Measurements from ENCODE around the gene LAMA3.
"Not testable (repeated sequence)": the region's sequence is repeated elsewhere in the genome, so short reads cannot be mapped to it uniquely, and the experiment has no call there.

The LAMA3 gene

DNA sequence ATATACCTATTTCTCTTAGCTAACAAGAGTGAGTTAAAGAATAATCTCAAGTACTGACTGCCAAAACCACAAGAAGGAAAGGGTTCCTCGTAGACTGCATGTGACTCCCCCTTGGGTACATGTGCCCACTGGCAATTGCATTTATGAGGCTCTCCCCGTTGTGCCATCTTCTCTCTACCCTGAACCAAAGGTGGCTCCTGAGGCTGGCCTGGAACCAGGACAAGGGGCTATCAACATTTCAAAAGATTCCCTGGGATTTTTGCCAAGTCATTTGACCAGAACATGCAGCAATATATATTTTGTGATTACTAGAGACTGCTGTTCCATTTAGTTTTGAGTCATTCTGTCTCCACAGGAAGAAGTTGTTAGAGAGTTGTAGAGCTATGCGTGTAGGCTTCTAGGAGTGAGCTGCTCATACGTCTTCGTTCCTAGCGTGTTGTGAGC, 45.8 kb downstream of the LAMA3 start:
- H3K4me3 ChIP-seq (ENCODE audit: low read depth, low read length): no peak overlapping the region
- no peak for DNase-seq (ENCODE audit: low read depth)
- TF ChIP-seq, protein P1, sequence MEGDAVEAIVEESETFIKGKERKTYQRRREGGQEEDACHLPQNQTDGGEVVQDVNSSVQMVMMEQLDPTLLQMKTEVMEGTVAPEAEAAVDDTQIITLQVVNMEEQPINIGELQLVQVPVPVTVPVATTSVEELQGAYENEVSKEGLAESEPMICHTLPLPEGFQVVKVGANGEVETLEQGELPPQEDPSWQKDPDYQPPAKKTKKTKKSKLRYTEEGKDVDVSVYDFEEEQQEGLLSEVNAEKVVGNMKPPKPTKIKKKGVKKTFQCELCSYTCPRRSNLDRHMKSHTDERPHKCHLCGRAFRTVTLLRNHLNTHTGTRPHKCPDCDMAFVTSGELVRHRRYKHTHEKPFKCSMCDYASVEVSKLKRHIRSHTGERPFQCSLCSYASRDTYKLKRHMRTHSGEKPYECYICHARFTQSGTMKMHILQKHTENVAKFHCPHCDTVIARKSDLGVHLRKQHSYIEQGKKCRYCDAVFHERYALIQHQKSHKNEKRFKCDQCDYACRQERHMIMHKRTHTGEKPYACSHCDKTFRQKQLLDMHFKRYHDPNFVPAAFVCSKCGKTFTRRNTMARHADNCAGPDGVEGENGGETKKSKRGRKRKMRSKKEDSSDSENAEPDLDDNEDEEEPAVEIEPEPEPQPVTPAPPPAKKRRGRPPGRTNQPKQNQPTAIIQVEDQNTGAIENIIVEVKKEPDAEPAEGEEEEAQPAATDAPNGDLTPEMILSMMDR (IDR thresholded peaks at IDR 0.05; ENCODE audit: control insufficient read depth, extremely low read depth, insufficient read depth): no peak

- DNase-seq (ENCODE audit: low read depth): no peak
- TF ChIP-seq, protein P1 (IDR thresholded peaks at IDR 0.05; ENCODE audit: control insufficient read depth, extremely low read depth, insufficient read depth): no peak
- H3K4me3 ChIP-seq (ENCODE audit: low read depth, low read length): no peak overlapping the region
These were observed 48.3 kb downstream of the LAMA3 start for GRCh38 chr18:23737578-23737977.

DNA sequence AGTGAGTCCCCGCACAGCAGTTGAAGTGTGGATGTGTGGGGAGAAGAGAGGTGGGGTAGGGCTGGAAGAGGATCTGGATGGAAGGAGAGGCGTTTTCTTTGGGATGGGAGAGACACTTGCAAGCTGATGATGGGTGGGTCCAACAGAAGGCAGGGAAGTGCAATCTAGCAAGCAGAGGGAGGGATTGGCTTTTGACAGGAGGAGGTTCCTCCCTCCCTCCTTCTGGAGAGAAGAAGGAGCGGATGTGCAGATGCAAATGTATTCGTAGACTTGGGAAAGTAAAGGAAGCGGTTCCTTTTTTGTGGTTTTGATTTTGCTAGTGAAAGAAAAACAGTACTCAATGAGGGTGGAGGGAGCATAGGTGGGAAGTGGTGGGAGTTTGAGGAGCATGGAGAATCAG, 48.9 kb downstream of the LAMA3 start:
- TF ChIP-seq, protein P1 (IDR thresholded peaks at IDR 0.05; ENCODE audit: control insufficient read depth, extremely low read depth, insufficient read depth): no peak
- H3K4me3 ChIP-seq (ENCODE audit: low read depth, low read length): no peak overlapping the region
- no peak for DNase-seq (ENCODE audit: low read depth)

DNA sequence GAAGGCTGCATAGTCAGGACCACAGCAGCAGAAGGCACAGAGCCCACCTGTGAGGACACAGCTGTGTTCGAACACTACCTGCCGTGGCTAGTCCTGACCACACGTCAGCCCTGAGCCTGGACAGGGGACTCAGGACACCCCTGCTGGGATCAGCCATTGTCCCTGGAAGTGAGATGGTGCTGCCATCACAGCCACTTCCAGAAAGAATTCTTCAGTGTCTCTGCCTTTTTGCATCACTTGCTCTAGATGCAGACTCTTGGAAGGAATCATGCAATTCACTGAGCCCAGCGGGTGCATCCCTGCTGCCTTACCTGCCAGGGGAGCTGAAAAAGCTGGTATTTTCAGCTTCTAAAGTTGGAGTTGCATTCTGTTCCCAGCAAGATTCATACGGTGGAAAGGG, 49.3 kb downstream of the LAMA3 start:
- TF ChIP-seq, protein P1 (IDR thresholded peaks at IDR 0.05; ENCODE audit: control insufficient read depth, extremely low read depth, insufficient read depth): no peak
- H3K4me3 ChIP-seq (ENCODE audit: low read depth, low read length): no peak overlapping the region

DNA sequence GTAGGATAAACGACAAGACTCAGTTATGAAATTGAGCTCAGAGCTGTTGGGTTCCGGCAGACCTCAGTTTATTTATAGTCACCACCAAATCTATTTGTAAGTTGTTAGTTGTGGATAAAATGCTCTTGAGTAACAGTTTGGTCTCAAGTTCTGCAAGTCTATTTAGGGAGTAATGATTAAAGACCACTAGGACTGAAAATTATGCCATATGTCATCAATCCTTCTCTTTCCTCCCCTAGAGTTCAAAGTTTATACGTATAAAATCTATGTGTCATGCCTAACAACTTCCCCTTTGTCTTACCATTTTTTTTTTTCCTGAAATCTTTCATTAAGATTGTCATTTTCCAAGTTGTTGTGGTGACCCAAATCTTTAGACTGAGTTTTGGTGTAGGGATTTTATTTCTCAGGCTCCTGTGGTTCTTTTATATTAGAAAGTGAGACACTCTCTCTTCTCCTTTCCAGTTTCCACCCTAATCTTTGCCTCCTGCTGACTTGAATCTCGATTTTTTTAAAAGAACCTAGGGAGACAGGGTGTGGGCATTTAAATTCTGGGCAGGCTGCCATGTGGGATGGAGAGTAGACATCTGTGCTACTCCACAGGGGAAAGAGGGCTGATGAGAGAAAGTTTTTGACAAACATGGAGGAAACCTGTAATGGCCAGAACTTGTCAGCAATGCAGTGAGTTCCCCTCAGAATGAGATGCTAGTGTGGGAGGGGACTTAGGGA, 51.0 kb downstream of the LAMA3 start:
- no peak for DNase-seq (ENCODE audit: low read depth)
- no peak overlapping the region for H3K4me3 ChIP-seq (ENCODE audit: low read depth, low read length)
- TF ChIP-seq, protein P1 (IDR thresholded peaks at IDR 0.05; ENCODE audit: control insufficient read depth, extremely low read depth, insufficient read depth): no peak

More for the DNA sequence above, 49.3 kb downstream of the LAMA3 start:
- DNase-seq (ENCODE audit: low read depth): no peak

DNA sequence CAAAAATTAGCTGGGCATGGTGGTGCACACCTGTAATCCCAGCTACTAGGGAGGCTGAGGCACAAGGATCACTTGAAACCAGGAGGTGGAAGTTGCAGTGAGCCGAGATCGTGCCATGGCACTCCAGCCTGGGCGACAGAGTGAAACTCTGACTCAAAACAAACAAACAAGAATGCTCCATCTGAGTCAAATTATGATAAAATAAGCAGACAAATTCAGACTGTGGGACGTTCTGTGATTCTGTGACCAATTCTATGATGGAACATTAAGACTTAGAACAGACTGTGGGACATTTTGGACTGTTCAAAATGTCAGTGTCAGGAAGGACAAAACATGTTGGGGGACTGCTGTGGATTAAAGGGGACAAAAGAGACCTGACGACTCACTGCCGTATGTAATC, 52.7 kb downstream of the LAMA3 start:
- not testable (repeated sequence) for DNase-seq (ENCODE audit: low read depth); H3K4me3 ChIP-seq (ENCODE audit: low read depth, low read length)

- DNase-seq (ENCODE audit: low read depth): peak; percentile 22
- no peak overlapping the region for H3K4me3 ChIP-seq (ENCODE audit: low read depth, low read length)
- TF ChIP-seq, protein P1 (IDR thresholded peaks at IDR 0.05; ENCODE audit: control insufficient read depth, extremely low read depth, insufficient read depth): no peak
These were observed 54.6 kb downstream of the LAMA3 start for GRCh38 chr18:23743733-23744333.
